ENCODE data around the gene TICAM1.
"Not testable (repeated sequence)": the region's sequence is repeated elsewhere in the genome, so short reads cannot be mapped to it uniquely, and the experiment has no call there.

Gene TICAM1

GRCh38 chr19:4839192-4839591 lies 7.7 kb upstream of the TICAM1 start:
- no peak overlapping the region for H3K4me3 ChIP-seq (ENCODE audit: low read depth, low read length)
- no peak for TF ChIP-seq CTCF (IDR thresholded peaks at IDR 0.05; ENCODE audit: control insufficient read depth, extremely low read depth, insufficient read depth)
- no peak for DNase-seq (ENCODE audit: low read depth)

- TF ChIP-seq CTCF (IDR thresholded peaks at IDR 0.05; ENCODE audit: control insufficient read depth, extremely low read depth, insufficient read depth) = no peak
- no peak for DNase-seq (ENCODE audit: low read depth)
- H3K4me3 ChIP-seq (ENCODE audit: low read depth, low read length) = no peak overlapping the region
These were observed 1.3 kb upstream of the TICAM1 start for GRCh38 chr19:4832776-4833175.

- peak overlapping the region; percentile 80 for H3K4me3 ChIP-seq (ENCODE audit: low read depth, low read length)
- DNase-seq (ENCODE audit: low read depth) = not testable (repeated sequence)
These were observed 448 bp upstream of the TICAM1 start for GRCh38 chr19:4831979-4832340.

DNA sequence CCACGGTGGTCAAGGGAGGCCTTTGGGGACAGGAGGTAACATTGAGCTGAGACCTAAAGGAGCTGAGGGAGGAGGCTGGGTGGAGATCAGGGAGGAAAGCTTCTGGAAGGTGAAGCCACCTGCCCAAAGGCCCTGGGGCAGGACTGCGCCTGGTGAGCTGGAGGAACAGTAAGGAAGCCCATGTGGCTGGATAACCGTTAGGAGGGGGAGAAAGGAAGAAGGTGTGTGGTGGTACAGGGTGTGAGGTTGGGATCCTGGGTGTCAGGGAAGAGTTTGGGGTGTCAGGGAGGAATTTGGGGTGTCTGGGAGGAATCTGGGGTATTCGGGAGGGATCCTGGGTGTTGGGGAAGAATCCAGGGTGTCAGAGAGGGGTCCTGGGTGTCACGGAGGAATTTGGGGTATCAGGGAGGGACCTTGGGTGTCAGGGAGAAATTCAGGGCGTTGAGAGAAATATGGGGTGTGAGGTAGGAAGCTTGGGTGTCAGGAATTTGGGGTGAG lies 695 bp downstream of the TICAM1 start:
- peak overlapping the region; percentile 80 for H3K4me3 ChIP-seq (ENCODE audit: low read depth, low read length)
- TF ChIP-seq CTCF (IDR thresholded peaks at IDR 0.05; ENCODE audit: control insufficient read depth, extremely low read depth, insufficient read depth) = no peak
- DNase-seq (ENCODE audit: low read depth) = no peak

- no peak for DNase-seq (ENCODE audit: low read depth)
- peak overlapping the region; percentile 80 for H3K4me3 ChIP-seq (ENCODE audit: low read depth, low read length)
- TF ChIP-seq CTCF (IDR thresholded peaks at IDR 0.05; ENCODE audit: control insufficient read depth, extremely low read depth, insufficient read depth) = no peak
These were observed 1.2 kb downstream of the TICAM1 start for GRCh38 chr19:4830332-4830731.

DNA sequence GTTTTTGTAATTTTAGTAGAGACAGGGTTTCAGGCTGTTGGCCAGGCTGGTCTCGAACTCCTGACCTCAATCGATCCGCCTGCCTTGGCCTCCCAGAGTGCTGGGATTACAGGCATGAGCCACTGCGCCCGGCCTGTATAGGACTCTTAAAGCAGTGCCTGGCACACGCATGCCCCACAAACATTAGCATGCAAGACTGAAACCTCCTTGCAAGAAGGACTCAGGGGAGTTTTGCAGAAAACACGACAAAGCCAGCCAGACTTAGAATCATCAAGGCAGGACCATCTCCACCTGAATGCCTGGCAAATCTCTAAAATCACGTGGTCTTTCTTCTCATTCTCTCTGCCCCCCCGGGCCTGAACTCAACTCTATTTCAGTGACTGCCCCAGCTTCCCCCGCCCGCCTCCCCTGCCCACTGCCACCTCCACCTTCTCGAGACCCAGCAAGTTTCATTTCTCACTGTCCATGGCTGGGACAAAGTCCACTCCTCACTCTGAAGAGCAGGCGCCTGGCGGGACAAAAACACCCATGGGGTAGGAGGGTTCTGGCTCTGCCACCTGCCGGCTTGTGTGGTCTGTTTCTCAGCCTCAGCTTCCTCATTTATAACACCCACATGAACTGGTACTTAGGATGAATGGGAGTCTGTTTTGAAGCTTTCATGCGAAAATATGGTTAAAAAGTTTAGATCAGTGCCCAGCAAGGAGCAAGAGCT lies 2.4 kb downstream of the TICAM1 start:
- H3K4me3 ChIP-seq (ENCODE audit: low read depth, low read length) = no peak overlapping the region
- no peak for TF ChIP-seq CTCF (IDR thresholded peaks at IDR 0.05; ENCODE audit: control insufficient read depth, extremely low read depth, insufficient read depth)
- DNase-seq (ENCODE audit: low read depth) = no peak

DNA sequence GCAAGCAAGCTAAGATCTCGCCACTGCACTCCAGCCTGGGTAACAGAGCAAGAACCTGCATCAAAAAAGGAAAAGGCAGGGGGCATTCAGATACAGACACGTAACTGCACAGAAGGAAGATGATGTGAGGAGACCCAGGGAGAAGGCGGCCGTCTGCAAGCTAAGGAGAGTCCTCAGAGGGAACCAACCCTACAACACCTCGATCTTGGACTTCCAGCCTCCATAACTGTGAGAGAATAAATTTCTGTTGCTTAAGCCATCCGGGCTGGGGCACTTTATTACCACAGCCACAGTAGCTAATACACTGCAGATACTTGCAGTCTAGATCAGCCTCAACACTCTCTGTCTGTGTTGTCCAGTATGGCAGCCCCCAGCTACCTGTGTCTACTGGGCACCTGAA lies 7.9 kb downstream of the TICAM1 start:
- no peak for DNase-seq (ENCODE audit: low read depth)
- no peak overlapping the region for H3K4me3 ChIP-seq (ENCODE audit: low read depth, low read length)
- TF ChIP-seq CTCF (IDR thresholded peaks at IDR 0.05; ENCODE audit: control insufficient read depth, extremely low read depth, insufficient read depth) = no peak

DNA sequence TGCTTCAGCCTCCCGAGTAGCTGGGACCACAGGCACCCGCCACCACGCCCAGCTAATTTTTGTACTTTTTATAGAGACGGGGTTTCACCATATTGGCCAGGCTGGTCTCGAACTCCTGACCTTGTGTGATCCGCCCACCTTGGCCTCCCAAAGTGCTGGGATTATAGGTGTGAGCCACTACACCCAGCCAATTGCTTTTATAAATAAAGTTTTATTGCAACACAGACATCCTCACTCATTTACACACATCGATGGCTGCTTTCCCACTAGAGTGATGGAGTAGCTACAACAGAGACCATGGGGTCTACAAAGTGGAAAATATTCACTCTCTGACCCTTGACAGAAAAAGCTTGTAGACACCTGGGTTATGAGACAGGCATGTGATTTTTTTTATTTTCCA lies 9.2 kb downstream of the TICAM1 start:
- H3K4me3 ChIP-seq (ENCODE audit: low read depth, low read length); DNase-seq (ENCODE audit: low read depth): not testable (repeated sequence)

All from LNCaP clone FGC (cell line).